ENCODE data around the gene UROC1.

GRCh38 chr3:126498461-126498860 lies 19.1 kb downstream of the UROC1 start:
- TF ChIP-seq POLR2A (IDR thresholded peaks at IDR 0.05), result no peak
- no peak for TF ChIP-seq CTCF (IDR thresholded peaks at IDR 0.05)

Data from body of pancreas (tissue), 4 donors.